Activated naive CD4-positive, alpha-beta T cell treated with anti-CD3 and anti-CD28 coated beads, Interleukin-2, amount 50 U/mL, for 72 hours (primary cell): ENCODE data around the gene BPNT1. TPM values are rescaled to one million over a fixed set of nuclear protein-coding genes. Genes with fewer than 3 reads are reported as not detected.
"Not testable (repeated sequence)": the region's sequence is repeated elsewhere in the genome, so short reads cannot be mapped to it uniquely, and the experiment has no call there.

Experiments
- ATAC-seq, 2 donors: fragments of 150-1000 bp; cut with Tn5 transposase; 2 replicates each; pipeline ENCODE4 v1.10.0; 2021; ENCODE audit warnings: mild to moderate bottlenecking in 2 of 2, moderate library complexity in 2 of 2
- DNase-seq, 2 donors: peaks; one replicate each; pipeline ENCODE4 v3.0.0; 2021 to 2022; ENCODE audit warnings: low spot score in 2 of 2
- H3K27ac Mint-ChIP-seq, 2 donors: one replicate each; pipeline ENCODE4 v1.8.0; 2022; ENCODE audit warnings: mild to moderate bottlenecking in 2 of 2, mixed read lengths in 2 of 2
- H3K36me3 Mint-ChIP-seq, 2 donors: one replicate each; pipeline ENCODE4 v1.8.0; 2022; ENCODE audit warnings: mixed read lengths in 2 of 2
- H3K9me3 Mint-ChIP-seq, 2 donors: one replicate each; pipeline ENCODE4 v1.8.0; 2022; ENCODE audit warnings: mixed read lengths in 2 of 2
- total RNA-seq, 2 donors: library from RNA; stranded (reverse); gene quantifications; one replicate each; pipeline ENCODE4 v1.2.3, GENCODE V29; 2022

BPNT1 gene
- total RNA-seq, 2 donors from 2014 or later: 27.7 to 37.1 TPM

GRCh38 chr1:220094016-220094911 is 4.7 kb upstream of the BPNT1 start, which contains the start of gene IARS2:
TSS of gene IARS2 (plus strand) at chr1:220094132. CDS start at chr1:220094217, 85 bp downstream.
- ATAC-seq (peak; percentile 76 to 83), DNase-seq (peak; percentile 88 to 92)
- no peaks in the 10 kb centered on the region for H3K9me3 Mint-ChIP-seq
- peak within 1 kb of the TSS in 1 of 2 donors; percentile 72 for H3K27ac Mint-ChIP-seq
- H3K36me3 Mint-ChIP-seq: peaks cover 16 to 17% of the 10 kb centered on the region in 2 donors

GRCh38 chr1:220093361-220094015 is 3.9 kb upstream of the BPNT1 start:
- DNase-seq: no peak
- H3K36me3 Mint-ChIP-seq: peaks cover 20 to 21% of the 10 kb centered on the region in 2 donors
- peak overlapping the region in 1 of 2 donors; percentile 72 for H3K27ac Mint-ChIP-seq
- H3K9me3 Mint-ChIP-seq: no peaks in the 10 kb centered on the region
- ATAC-seq: peak in 1 of 2 donors; percentile 4

- ATAC-seq (no peak), DNase-seq (no peak)
- Mint-ChIP-seq H3K27ac (no peak overlapping the region), H3K9me3 (no peaks in the 10 kb centered on the region), H3K36me3 (peaks cover 15 to 16% of the 10 kb centered on the region in 2 donors)
Measured at GRCh38 chr1:220092694-220093093, 3.1 kb upstream of the BPNT1 start.

- H3K27ac Mint-ChIP-seq, DNase-seq, H3K9me3 Mint-ChIP-seq, ATAC-seq, H3K36me3 Mint-ChIP-seq: not testable (repeated sequence)
Measured at GRCh38 chr1:220086261-220086686, 3.3 kb downstream of the BPNT1 start.

- H3K27ac Mint-ChIP-seq: no peak overlapping the region
- H3K36me3 Mint-ChIP-seq: peaks cover 6% of the 10 kb centered on the region in 2 donors
- H3K9me3 Mint-ChIP-seq: no peaks in the 10 kb centered on the region
- ATAC-seq (no peak), DNase-seq (no peak)
Measured at GRCh38 chr1:220084460-220084859, 5.1 kb downstream of the BPNT1 start.

GRCh38 chr1:220077887-220078286 is 11.7 kb downstream of the BPNT1 start:
- peak in 1 of 2 donors; percentile 62 for ATAC-seq
- Mint-ChIP-seq H3K9me3 (no peaks in the 10 kb centered on the region), H3K27ac (no peak overlapping the region), H3K36me3 (no peaks in the 10 kb centered on the region)
- no peak for DNase-seq

- Mint-ChIP-seq H3K36me3 (no peaks in the 10 kb centered on the region), H3K27ac (no peak overlapping the region), H3K9me3 (no peaks in the 10 kb centered on the region)
- ATAC-seq (no peak), DNase-seq (no peak)
Measured at GRCh38 chr1:220076861-220077762, 12.5 kb downstream of the BPNT1 start.

GRCh38 chr1:220067269-220068204 is 22.1 kb downstream of the BPNT1 start:
- Mint-ChIP-seq H3K27ac (peak overlapping the region in 1 of 2 donors; percentile 24), H3K36me3 (peaks cover 3 to 10% of the 10 kb centered on the region in 2 donors), H3K9me3 (no peaks in the 10 kb centered on the region)
- DNase-seq (no peak), ATAC-seq (no peak)

- DNase-seq (no peak), ATAC-seq (no peak)
- H3K27ac Mint-ChIP-seq: no peak overlapping the region
- H3K9me3 Mint-ChIP-seq: no peaks in the 10 kb centered on the region
- H3K36me3 Mint-ChIP-seq: peaks cover 6 to 13% of the 10 kb centered on the region in 2 donors
Measured at GRCh38 chr1:220062629-220063028, 27.0 kb downstream of the BPNT1 start.

GRCh38 chr1:220060876-220061275 is 28.7 kb downstream of the BPNT1 start:
- H3K36me3 Mint-ChIP-seq: peaks cover 6 to 13% of the 10 kb centered on the region in 2 donors
- H3K27ac Mint-ChIP-seq: no peak overlapping the region
- no peak for ATAC-seq

GRCh38 chr1:220056374-220056773 is 33.2 kb downstream of the BPNT1 start:
- peak overlapping the region; percentile 11 to 62 for H3K27ac Mint-ChIP-seq

More at GRCh38 chr1:220060876-220061275, 28.7 kb downstream of the BPNT1 start:
- DNase-seq: no peak
- no peaks in the 10 kb centered on the region for H3K9me3 Mint-ChIP-seq

GRCh38 chr1:220046052-220046930 is 43.3 kb downstream of the BPNT1 start, which contains the start of gene EPRS1:
TSS of gene EPRS1 (minus strand) at chr1:220046505. CDS start at chr1:220046388, 117 bp downstream.
- Mint-ChIP-seq H3K9me3 (no peaks in the 10 kb centered on the region), H3K36me3 (peaks cover 17 to 18% of the 10 kb centered on the region in 2 donors), H3K27ac (peak within 1 kb of the TSS; percentile 97)
- DNase-seq (peak; percentile 92 to 95), ATAC-seq (peak; percentile 98 to 99)

More at GRCh38 chr1:220056374-220056773, 33.2 kb downstream of the BPNT1 start:
- ATAC-seq (no peak), DNase-seq (no peak)
- H3K9me3 Mint-ChIP-seq: no peaks in the 10 kb centered on the region
- no peaks in the 10 kb centered on the region for H3K36me3 Mint-ChIP-seq

GRCh38 chr1:220045356-220046051 is 44.1 kb downstream of the BPNT1 start:
- Mint-ChIP-seq H3K36me3 (peaks cover 17 to 18% of the 10 kb centered on the region in 2 donors), H3K27ac (peak overlapping the region; percentile 97), H3K9me3 (no peaks in the 10 kb centered on the region)
- DNase-seq: no peak
- ATAC-seq: peak in 1 of 2 donors; percentile 26
